Body of pancreas (tissue), 4 donors: Measurements from ENCODE around the gene BTBD9.

Experiments
- CTCF ChIP-seq, 7 experiments: fragments of 450-650 bp in 4 of 7; fragments of 200-600 bp in 3 of 7; sonication (generic) in 3 of 7; IDR thresholded peaks; one replicate each; pipeline ENCODE4 v1.5.1; 2016 to 2019; ENCODE audit warnings: antibody characterized with exemption in 7 of 7
- POLR2A ChIP-seq, 3 donors: fragments of 450-650 bp; IDR thresholded peaks; one replicate each; pipeline ENCODE4 v1.6.1; 2016; ENCODE audit warnings: antibody characterized with exemption in 3 of 3, mild to moderate bottlenecking in 2 of 3

GRCh38 chr6:38505826-38506225 is 133.9 kb downstream of the BTBD9 start:
- TF ChIP-seq CTCF (IDR thresholded peaks at IDR 0.05) (no peak), POLR2A (IDR thresholded peaks at IDR 0.05) (no peak)
